Activated CD8-positive, alpha-beta memory T cell treated with anti-CD3 and anti-CD28 coated beads, Interleukin-2, amount 50 U/mL, for 4 hours (primary cell): ENCODE data around the gene SPATS2.
A peak's percentile ranks its signal among the peaks of the same experiment; 100 is the strongest.

Experiments used
- DNase-seq: peaks from one replicate; pipeline ENCODE4 v3.0.0-alpha.2; 2020

SPATS2 gene

DNA sequence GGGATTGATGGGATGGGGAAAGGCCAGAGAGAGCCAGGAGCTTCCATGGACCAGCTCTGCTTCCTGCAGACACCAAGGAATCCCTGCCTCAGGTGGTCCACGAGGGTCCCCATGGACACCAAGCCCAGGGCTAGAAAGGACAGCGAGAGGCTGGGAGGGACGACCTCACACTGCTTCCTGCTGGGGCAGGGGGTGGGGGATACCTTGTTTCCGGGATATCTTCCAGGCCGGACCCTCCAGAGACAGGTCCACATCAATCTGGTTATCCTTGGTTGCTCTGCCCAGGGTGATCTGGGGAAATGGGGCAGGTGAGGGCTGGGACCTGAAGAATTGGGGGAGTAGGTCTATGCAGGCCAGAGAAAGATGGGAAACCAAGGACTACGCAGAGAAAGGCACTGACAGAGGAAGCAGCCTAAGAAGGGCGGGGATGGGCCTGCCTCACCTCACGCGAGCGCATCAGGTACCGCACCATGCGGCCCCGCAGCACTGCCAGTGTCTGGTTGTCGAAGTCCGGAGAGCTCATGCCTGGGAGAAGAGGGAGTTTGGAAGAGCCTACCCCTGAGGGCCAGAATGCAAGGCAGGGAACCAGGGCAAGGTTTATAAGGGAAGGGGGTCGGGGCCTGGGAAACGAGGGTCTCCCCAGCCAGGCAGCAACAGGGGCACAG, 191.9 kb downstream of the SPATS2 start:
- no peak for DNase-seq

DNA sequence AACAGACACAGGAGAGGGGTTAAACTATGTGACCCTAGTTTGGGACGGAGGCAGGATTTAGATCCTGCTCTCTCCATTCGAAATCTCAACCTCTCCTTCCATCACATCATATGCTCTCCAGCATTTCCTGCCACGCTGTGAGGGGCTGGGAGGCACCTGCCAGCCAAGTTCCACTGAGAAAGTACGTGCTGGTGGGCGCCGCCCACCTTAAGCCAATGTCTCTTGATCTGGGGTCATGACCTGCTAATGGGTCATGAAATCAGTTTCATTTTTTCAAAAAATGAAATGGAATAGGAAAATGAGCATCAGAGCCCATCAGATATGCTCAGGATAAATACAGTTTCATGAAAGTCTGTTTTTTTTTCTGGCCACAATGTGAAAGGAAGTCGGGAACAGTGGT, 193.4 kb downstream of the SPATS2 start:
- DNase-seq: no peak

DNA sequence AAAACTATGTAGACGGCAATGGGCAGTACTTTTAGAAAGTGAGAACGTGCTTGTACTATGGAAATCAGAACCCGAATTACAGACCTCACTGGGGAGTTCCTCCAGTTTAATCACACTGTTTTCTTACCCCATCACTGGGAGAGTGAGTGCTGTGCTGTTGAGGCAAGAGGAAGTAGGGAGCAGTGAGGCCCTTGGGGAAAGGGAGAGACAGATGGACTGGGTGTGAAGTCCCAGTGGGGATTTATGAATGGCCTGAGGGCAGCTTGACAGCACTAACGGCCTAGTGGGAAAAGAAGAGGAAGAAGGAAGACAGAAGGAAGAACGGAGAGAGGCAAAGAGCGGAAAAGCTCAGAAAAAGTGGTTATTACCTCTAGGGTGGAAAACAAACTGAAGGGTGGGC, 195.0 kb downstream of the SPATS2 start:
- no peak for DNase-seq

DNA sequence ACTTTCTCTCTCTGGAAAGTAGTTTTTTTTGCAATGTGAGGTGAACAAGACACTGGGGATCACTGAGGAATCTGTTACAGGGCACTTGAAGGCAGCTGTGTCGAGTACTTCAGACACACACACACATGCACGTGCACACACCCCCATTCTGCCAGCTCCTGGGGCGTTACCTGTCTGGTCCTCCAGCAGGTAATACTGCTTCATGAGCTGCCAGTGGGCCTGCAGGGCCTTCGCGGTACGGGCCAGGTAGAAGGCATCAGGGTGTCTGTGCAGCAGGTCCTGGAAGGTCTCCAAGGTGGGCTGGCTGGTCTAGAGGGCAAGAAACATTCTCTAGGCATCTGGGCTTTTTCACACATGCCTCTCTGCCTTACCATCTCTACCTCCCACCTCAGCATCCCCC, 195.6 kb downstream of the SPATS2 start:
- no peak for DNase-seq

DNA sequence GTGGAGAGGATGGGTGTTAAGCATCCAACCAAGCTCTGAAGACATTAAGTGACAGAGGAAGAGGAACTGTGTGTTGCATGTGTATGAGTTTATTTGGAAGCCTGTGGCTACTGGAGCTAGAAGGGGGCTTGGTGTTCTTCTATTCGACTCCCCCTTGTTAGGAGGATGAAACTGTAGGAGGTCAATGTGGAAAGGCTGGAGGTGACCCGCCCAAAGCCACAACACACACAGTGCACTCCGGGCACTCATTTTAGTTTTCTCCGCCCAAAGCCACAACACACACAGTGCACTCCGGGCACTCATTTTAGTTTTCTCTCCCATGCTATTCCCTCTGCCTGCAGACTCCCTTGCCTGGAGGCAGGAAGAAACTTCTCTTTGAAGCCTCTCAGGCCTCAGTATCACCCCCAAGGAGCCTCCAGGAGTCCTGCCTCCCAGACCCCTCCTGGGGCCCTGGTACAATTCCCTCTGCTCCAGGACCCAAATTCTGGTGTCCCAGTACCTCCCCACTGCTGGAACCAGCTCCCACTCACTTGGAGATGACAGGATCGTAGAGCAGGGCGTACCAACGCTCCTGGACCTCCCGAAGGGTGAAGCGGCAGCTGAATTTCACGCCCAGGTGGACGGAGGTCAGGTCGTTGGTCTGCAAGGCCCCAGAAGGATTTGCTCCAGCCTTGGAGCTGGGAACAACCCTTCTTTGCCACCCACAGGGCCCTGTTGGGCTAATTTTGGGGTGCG, 196.9 kb downstream of the SPATS2 start:
- DNase-seq: no peak

DNA sequence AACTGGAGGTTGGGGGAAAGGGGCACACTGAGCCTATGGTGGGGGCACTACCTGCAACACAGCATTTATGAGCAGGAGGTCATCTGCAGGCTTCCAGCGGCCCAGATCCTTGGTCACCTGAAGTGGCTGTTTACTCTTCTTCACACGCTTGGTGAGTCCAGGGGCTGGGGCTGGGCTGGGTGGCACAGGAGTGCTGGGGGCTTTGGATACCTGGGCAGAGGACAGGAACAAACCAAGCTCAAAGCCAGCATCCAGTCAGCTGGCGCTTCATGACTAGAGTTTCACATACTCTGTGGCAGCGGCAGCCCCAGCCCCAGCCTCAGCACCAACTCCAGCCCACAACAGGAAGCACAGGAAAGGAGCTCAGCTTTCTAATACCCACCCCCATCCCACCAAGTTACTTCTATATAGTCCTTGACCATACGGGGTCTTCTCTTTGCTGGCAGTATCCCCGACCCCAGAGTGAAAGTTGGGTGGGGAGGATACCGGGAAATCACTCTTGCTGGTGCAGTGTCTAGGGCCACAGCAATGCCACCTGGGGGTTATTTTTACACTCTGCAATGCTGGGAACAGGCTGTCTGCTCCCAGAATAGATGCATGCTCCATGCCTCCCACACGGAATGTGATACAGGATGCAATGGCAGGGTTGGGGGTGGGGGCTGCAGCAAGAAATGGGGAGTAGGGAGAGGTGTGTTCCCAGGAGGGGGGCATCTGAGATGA, 197.6 kb downstream of the SPATS2 start:
- no peak for DNase-seq

DNA sequence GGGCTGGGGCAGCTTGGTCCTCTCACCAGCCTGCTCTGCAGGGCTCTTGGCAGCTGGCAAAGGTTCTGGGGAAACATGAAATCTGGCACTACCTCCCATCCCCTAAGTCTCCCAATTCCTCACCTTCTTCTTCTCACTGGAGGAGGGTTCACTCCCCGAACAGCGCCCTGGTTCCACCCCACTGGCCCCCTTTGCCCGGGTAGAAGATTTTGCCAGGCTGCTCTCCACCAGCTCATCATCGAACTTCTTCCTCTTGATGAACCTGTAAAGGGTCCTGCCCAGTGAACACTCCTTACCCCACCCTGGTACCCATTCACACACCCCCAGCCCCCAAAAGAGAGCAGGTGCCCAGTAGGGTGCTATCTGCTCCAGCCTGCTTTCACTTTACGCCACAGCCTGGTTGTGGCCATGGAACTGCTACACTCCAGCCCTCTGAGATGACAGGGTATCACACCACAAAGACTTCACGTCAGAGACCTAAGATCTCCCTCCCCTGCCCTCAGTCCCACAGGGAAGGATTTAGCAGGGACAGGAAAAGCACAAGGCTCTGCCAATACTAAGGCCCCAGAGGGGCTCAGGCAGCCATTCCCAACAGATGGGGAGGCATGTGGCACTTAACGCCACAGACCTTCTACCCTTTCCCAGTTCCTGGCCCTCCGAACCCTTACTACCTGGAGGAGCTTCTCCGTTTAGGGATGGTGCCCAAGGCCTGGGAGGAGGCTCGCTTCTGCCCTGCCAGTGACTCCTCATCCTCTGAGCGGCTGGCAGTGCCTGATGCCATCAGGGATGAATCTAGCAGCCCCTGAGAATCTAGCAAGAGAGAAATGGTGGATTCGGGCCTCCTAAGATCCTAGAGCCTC, 198.4 kb downstream of the SPATS2 start:
- no peak for DNase-seq

DNA sequence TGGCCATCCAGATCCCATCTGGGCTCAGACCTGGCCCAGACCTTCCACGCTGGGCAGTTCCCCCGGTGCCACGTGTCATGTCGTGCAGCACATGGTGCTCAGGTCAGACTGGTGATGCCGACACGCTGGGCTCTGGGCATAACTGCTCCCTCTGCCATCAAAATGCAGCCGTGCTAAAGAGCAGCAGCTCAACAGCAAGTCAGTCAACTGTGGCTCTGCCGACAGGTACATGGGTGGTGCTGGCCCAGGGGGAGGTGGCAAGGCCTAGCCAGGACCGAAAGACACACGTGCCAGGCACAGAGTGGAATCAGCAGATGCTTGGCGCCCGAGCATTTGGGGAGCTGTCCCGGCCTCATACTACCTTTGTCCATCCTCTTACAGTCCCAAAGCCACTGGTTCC, 199.1 kb downstream of the SPATS2 start:
- no peak for DNase-seq

DNA sequence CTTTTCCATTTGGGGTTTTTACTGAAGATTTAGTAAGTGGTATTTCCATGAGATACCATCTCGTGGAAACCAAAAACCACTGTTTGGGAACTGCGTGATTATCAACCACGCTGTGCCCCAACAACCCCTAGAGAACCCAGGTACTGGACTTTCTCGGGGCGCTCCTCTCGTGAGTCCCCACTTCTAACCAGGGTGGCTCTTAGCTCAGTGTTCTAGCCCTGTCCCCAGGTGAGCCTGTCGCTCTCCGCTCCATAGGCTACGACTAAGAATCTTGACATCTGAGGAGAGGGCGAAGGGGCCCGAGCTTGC, 200.0 kb downstream of the SPATS2 start:
- DNase-seq: no peak

DNA sequence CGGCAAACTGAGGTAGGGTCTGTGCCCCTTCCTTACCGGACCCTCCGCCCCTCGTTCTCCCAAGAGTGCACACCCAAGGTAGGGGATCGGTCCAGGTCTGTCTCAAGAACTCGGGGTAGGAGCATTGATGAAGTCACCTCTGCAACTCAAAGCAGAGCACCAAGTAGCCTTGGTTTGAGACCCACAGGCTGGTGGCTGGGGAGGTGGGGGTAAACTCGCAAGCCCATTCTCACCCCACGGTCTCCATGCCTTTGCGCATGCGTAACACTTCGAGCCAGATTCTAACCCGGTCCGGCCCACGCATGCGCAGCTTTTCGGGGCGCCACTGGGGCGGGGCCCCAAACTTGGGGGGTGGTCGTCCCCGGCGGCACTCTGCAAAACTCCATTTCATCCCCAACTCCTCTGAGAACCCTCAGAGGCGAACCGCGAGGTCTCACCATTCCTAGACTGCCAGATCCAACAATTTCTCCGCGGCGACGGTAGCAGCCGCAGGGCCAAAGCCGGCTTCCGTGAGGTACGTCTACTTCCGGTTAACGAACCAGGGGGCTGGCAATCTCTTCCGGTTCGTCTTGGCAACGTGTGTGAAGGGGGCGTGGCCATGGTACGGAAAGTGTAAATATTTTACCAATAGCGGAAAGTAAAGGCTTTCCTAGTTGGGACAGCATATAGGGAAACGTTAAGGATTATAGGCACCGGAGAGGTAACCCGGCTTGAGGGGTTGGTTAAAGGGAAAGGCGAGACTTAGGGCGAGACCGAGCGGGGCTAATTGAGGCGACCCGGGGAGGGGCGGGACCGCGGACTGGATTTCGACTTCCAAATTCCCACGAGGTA, 200.6 kb downstream of the SPATS2 start, which contains the start of gene MCRS1:
Gene MCRS1 (minus strand): TSS at position 532 of the 831 bp plus-strand sequence. CDS start 1,411 bp downstream, outside the sequence.
- peak; percentile 87 for DNase-seq

DNA sequence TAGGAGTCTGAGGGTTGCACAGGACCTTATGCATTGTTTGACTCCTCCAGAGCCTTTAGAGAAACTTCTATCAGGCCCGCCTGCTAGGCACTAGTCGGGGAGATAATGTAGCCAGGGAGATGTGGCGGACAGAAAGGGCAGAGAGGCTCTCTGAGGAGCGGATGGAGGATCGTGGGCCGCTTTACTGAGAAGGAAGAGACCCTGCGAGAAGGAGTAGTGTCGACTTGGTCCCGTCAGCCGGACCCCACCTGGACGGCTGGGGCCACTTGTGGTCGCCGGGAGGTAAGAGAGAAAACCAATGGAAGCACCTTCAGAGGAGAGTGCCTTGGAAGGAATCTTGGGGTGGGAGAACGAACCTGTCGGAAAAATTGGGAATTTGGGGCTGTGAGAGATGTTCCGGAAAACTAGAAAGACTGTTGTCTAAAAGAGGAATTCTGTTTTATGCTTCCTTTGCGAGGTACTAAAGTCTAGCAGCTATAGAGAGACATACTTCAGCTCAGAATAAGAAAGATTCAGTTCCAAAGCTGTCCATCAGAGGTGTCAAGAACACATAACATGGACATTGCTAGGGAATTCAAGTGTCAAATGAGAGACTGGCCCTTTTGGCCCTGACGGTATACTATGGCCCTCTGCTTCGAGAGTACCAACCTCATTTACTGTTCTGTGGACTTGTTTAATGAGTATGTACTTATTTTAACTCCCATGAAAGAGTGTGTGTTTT, 201.3 kb downstream of the SPATS2 start:
- DNase-seq: no peak
